DND-41 (cell line): ENCODE measurements around the gene EXOC4.

Experiments used
- ATAC-seq: fragments of 200-7000 bp; cut with Tn5 transposase; 3 replicates; pipeline ENCODE4 v1.9.1; 2021; ENCODE audit warnings: low read depth; ENCODE audit not compliant: insufficient read depth
- DNase-seq: peaks from one replicate; pipeline ENCODE4 v3.0.0-alpha.2; 2020
- H2AFZ ChIP-seq: 2 replicates; pipeline ENCODE4 v1.6.0; 2012; ENCODE audit warnings: low read depth, low read length
- H3K27ac ChIP-seq: 2 replicates; pipeline ENCODE4 v1.5.1; 2012; ENCODE audit warnings: low read length, inconsistent platforms
- H3K27me3 ChIP-seq: fragments of 200-600 bp; sonication (generic); 2 replicates; pipeline ENCODE4 v1.6.0; 2012; ENCODE audit warnings: low read length, mild to moderate bottlenecking, inconsistent platforms; ENCODE audit not compliant: insufficient read depth, poor library complexity
- H3K36me3 ChIP-seq: 2 replicates; pipeline ENCODE4 v1.5.1; 2012; ENCODE audit warnings: low read length, inconsistent platforms; ENCODE audit not compliant: insufficient read depth
- H3K4me1 ChIP-seq: 2 replicates; pipeline ENCODE4 v1.5.1; 2012; ENCODE audit warnings: mild to moderate bottlenecking, low read length; ENCODE audit not compliant: insufficient read depth
- H3K4me2 ChIP-seq: 2 replicates; pipeline ENCODE4 v1.6.0; 2012; ENCODE audit warnings: mild to moderate bottlenecking, moderate library complexity, low read length, inconsistent platforms; ENCODE audit not compliant: insufficient read depth
- H3K4me3 ChIP-seq, 2 experiments: fragments of 200-600 bp in 1 of 2; shearing (Covaris generic) in 1 of 2; 2 replicates each; pipeline ENCODE4 v1.5.1; 2012 to 2016; ENCODE audit warnings: inconsistent platforms in 2 of 2, low read length in 2 of 2, mild to moderate bottlenecking in 2 of 2, low read depth in 1 of 2, moderate library complexity in 1 of 2
- H3K79me2 ChIP-seq: 2 replicates; pipeline ENCODE4 v1.6.0; 2012; ENCODE audit warnings: low read length, inconsistent platforms; ENCODE audit not compliant: insufficient read depth
- H3K9ac ChIP-seq: 2 replicates; pipeline ENCODE4 v1.6.0; 2012; ENCODE audit warnings: low read depth, mild to moderate bottlenecking, inconsistent platforms, low read length, moderate library complexity
- H3K9me3 ChIP-seq: 2 replicates; pipeline ENCODE4 v1.5.1; 2012; ENCODE audit warnings: low read length, moderate library complexity, mild to moderate bottlenecking, inconsistent platforms; ENCODE audit not compliant: insufficient read depth, severe bottlenecking
- H4K20me1 ChIP-seq: 2 replicates; pipeline ENCODE4 v1.6.0; 2012; ENCODE audit warnings: low read length; ENCODE audit not compliant: insufficient read depth
- EZH2 ChIP-seq: IDR thresholded peaks from 3 replicates; pipeline ENCODE4 v1.6.1; 2012; ENCODE audit warnings: borderline replicate concordance, low read depth, mild to moderate bottlenecking, moderate library complexity, low read length, inconsistent platforms; ENCODE audit not compliant: severe bottlenecking
- TF ChIP-seq, protein P1 (sequence below): IDR thresholded peaks from 2 replicates; pipeline ENCODE4 v1.5.1; 2012; ENCODE audit warnings: borderline replicate concordance, low read length, moderate library complexity, mild to moderate bottlenecking; ENCODE audit not compliant: poor library complexity, severe bottlenecking; ENCODE audit errors: extremely low read depth

EXOC4 gene

DNA sequence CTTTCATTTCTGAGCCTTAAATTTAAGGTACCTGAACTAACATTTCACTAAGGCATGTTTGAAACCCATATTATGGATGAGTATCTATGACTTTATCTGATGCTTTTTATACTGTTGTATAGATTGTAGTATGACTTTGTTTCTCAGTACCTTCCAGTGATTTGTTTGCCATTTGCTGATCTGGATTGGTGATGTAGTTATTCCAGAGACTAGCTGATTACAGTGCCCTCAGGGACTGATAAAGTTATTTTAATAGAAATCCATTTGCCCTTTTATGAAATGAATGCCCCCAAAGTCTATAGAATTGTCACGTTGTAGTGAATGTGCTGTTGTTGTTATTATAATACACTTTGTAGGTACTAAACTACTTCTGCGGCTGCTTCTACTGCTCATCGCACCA, 488.8 kb downstream of the EXOC4 start:
- Histone ChIP-seq H3K4me1 (no peaks in the 10 kb centered on the region), H3K79me2 (no peaks in the 10 kb centered on the region), H2AFZ (no peak overlapping the region), H4K20me1 (no peaks in the 10 kb centered on the region), H3K9ac (no peak overlapping the region), H3K4me3 (no peak overlapping the region), H3K9me3 (no peaks in the 10 kb centered on the region), H3K27me3 (no peaks in the 10 kb centered on the region), H3K4me2 (no peak overlapping the region), H3K36me3 (no peaks in the 10 kb centered on the region), H3K27ac (no peak overlapping the region)
- ATAC-seq (no peak), DNase-seq (no peak)
- TF ChIP-seq, protein P1, sequence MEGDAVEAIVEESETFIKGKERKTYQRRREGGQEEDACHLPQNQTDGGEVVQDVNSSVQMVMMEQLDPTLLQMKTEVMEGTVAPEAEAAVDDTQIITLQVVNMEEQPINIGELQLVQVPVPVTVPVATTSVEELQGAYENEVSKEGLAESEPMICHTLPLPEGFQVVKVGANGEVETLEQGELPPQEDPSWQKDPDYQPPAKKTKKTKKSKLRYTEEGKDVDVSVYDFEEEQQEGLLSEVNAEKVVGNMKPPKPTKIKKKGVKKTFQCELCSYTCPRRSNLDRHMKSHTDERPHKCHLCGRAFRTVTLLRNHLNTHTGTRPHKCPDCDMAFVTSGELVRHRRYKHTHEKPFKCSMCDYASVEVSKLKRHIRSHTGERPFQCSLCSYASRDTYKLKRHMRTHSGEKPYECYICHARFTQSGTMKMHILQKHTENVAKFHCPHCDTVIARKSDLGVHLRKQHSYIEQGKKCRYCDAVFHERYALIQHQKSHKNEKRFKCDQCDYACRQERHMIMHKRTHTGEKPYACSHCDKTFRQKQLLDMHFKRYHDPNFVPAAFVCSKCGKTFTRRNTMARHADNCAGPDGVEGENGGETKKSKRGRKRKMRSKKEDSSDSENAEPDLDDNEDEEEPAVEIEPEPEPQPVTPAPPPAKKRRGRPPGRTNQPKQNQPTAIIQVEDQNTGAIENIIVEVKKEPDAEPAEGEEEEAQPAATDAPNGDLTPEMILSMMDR, result no peak
- TF ChIP-seq EZH2, result no peak

DNA sequence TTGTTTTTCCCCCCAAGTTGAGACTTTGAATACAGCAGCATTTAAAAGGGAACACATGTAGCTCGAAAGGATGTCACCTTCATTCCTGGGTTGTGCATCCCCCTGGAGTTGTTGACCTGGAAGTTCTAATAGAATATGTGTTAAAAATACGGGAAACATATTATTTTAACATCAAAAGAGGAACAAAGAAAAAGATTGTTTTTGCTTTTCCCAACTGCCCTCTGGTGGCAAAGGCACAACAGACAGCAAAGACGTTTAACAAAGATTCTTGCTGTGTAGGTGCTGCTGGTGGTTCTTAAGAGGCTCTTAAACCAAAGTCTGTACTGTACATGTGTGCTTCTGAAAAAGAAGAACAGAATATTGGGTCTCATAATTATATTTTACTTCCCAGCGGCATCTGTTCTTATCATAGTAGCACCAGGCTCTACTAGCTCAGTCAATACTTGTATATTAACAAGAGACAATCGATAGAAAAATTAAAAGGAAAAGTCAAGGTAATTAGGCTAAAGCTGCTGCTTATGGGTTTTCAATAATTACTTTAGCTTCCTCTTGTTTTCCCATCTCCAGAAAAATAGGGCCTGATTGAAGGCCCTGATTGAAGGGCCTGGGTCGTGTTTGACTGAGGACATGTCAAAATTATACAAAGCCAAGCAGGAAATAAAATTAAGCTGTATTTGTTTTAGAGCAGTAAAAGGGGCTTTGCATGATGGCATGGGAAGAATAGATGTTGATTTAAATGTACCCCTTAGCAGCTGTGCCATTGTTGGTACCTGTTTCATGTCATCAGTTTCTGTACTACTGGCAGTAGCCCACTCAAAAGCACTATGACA, 490.0 kb downstream of the EXOC4 start:
- Histone ChIP-seq H4K20me1 (no peaks in the 10 kb centered on the region), H3K36me3 (no peaks in the 10 kb centered on the region), H3K4me2 (no peak overlapping the region), H3K79me2 (no peaks in the 10 kb centered on the region), H3K4me3 (no peak overlapping the region), H3K27me3 (no peaks in the 10 kb centered on the region), H3K4me1 (no peaks in the 10 kb centered on the region), H3K9ac (no peak overlapping the region), H3K9me3 (no peaks in the 10 kb centered on the region), H2AFZ (no peak overlapping the region), H3K27ac (0 out of 2 replicates have a peak overlapping the region, but pooled peaks have one; percentile 11)
- DNase-seq, result peak; percentile 21
- TF ChIP-seq EZH2, result no peak
- TF ChIP-seq, protein P1, result peak; percentile 66
- no peak for ATAC-seq

DNA sequence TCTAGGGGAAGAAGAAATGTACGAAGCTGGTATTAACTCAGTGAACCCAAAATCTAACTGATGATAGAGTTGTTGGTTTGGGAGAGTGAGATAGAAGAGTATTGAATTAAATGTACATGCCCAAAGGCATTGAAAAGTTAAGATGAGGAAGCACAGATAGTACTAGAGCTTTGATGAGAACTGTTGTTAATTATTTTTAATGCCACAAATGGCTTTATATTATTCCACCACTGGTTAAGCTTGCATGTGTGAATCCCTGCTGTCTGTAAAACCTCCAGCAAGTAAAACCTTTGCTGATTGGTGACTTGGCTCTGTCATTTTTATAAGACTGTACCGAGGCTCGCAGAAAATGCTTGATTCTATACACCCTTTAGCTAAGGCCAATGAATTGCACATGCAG, 491.6 kb downstream of the EXOC4 start:
- no peak for ATAC-seq
- Histone ChIP-seq H3K27ac (no peak overlapping the region), H2AFZ (no peak overlapping the region), H3K4me2 (no peak overlapping the region), H3K36me3 (no peaks in the 10 kb centered on the region), H3K27me3 (no peaks in the 10 kb centered on the region), H3K79me2 (no peaks in the 10 kb centered on the region), H3K9me3 (no peaks in the 10 kb centered on the region), H3K4me1 (no peaks in the 10 kb centered on the region), H4K20me1 (no peaks in the 10 kb centered on the region), H3K9ac (no peak overlapping the region), H3K4me3 (no peak overlapping the region)
- no peak for DNase-seq
- TF ChIP-seq, protein P1, result no peak
- TF ChIP-seq EZH2, result no peak
